Pancreas (tissue), 10 donors: ENCODE results near the gene KDM4C. TPM values are rescaled to one million over a fixed set of nuclear protein-coding genes. Genes with fewer than 3 reads are reported as not detected.

Source experiments
- ATAC-seq, 4 donors: fragments of 200-7000 bp; cut with Tn5 transposase; one replicate each; pipeline versions ENCODE4 v1.8.0 to v1.9.1; 2020; ENCODE audit warnings: mild to moderate bottlenecking in 4 of 4, moderate library complexity in 4 of 4
- DNase-seq, 6 donors: peaks; one replicate each; pipeline ENCODE4 v3.0.0-alpha.2; 2020
- FAIRE-seq: peaks from 2 replicates; lab custom pipeline; 2012; peaks lifted over from hg19 to GRCh38; lab: Jason Lieb, UNC
- H3K27ac ChIP-seq, 4 donors: fragments of 200-600 bp; sonication (generic); 1 replicate in 3 of 4; 2 replicates in 1 of 4; pipeline versions ENCODE4 v1.5.0 to v1.8.0; 2020
- H3K27me3 ChIP-seq, 4 donors: fragments of 200-600 bp; one replicate each; pipeline ENCODE4 v1.8.0; 2021
- H3K36me3 ChIP-seq, 3 donors: fragments of 200-600 bp; sonication (generic) in 1 of 3; one replicate each; pipeline versions ENCODE4 v1.5.0 to v1.8.0; 2020 to 2021
- H3K4me1 ChIP-seq, 3 donors: fragments of 200-600 bp; one replicate each; pipeline ENCODE4 v1.8.0; 2021
- H3K4me3 ChIP-seq, 4 donors: fragments of 200-600 bp; sonication (generic) in 2 of 4; one replicate each; pipeline versions ENCODE4 v1.5.0 to v1.8.0; 2020 to 2021
- H3K9me3 ChIP-seq, 4 donors: fragments of 200-600 bp; one replicate each; pipeline ENCODE4 v1.8.0; 2021
- WGBS, 2 donors: extraction: QIAGEN DNeasy Blood & Tissue Kit; methylation state at CpG; one replicate each; pipeline ENCODE4 v1.1.7; 2013; 5-methylcytosine and 5-hydroxymethylcytosine counted together
- intact Hi-C, 3 donors: fragments of 100-400 bp; cut with DNase I; formaldehyde crosslinking; loops; one replicate each; pipeline versions ENCODE4 v1.11.1 to v1.14.2; 2022
- polyA plus RNA-seq, 2 donors: library from polyadenylated mRNA; stranded (reverse); fragments of 200-250 nt; gene quantifications; one replicate each; pipeline ENCODE4 v1.2.3, GENCODE V29; 2013
- total RNA-seq, 6 donors: library from RNA; stranded (reverse); fragmentation: NEBNext Ultra II Directional in 4 of 6; extraction: Animal tissue kit (Norgen Biotek cat#: 25700) in 4 of 6; gene quantifications; one replicate each; pipeline versions ENCODE4 v1.2.1 to v1.2.4, GENCODE V29; 2021 to 2023
- TF ChIP-seq, protein P1 (sequence below), 4 donors: fragments of 200-600 bp; sonication (generic) in 3 of 4; IDR thresholded peaks; one replicate each; pipeline versions ENCODE4 v1.5.0 to v1.8.0; 2021; ENCODE audit warnings: antibody characterized with exemption in 4 of 4
- donor health status: healthy with polysubstance abuse.
- donor health status: DM: no; HTN: no; CAD: no; lungs with moderate emphysema.
- donor health status: DM: no; HTN: no; CAD: no.
- donor health status: control.
- donor health status: control.
- donor health status: Bipolar disorder and iron deficiency.
- donor health status: DM: yes; HTN: yes; CAD: no.
- donor health status: DM: no; HTN: no; CAD: no.
- donor health status: DM: no; HTN: no; CAD: no.
- donor health status: DM: yes; HTN: yes; CAD: no.

The KDM4C gene
- total and polyA plus RNA-seq, 8 donors: 10.5 to 30.8 (median 19.7) TPM

- no peaks in the 10 kb centered on the region for H3K9me3 ChIP-seq
- H3K4me1 ChIP-seq: no peaks in the 10 kb centered on the region
- WGBS, 2 donors: 71 to 73% methylated on average over 5 of the region's 5 CpGs
- no peak overlapping the region for H3K4me3 ChIP-seq
- FAIRE-seq (no peak), DNase-seq (no peak), ATAC-seq (peak in 1 of 4 donors; percentile 46)
- H3K27me3 ChIP-seq: no peaks in the 10 kb centered on the region
- no peaks in the 10 kb centered on the region for H3K36me3 ChIP-seq
- TF ChIP-seq, protein P1, sequence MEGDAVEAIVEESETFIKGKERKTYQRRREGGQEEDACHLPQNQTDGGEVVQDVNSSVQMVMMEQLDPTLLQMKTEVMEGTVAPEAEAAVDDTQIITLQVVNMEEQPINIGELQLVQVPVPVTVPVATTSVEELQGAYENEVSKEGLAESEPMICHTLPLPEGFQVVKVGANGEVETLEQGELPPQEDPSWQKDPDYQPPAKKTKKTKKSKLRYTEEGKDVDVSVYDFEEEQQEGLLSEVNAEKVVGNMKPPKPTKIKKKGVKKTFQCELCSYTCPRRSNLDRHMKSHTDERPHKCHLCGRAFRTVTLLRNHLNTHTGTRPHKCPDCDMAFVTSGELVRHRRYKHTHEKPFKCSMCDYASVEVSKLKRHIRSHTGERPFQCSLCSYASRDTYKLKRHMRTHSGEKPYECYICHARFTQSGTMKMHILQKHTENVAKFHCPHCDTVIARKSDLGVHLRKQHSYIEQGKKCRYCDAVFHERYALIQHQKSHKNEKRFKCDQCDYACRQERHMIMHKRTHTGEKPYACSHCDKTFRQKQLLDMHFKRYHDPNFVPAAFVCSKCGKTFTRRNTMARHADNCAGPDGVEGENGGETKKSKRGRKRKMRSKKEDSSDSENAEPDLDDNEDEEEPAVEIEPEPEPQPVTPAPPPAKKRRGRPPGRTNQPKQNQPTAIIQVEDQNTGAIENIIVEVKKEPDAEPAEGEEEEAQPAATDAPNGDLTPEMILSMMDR (IDR thresholded peaks at IDR 0.05): no peak
- intact Hi-C loops: no loop called here
- H3K27ac ChIP-seq: no peak overlapping the region
Measured at GRCh38 chr9:7033076-7034045, 275.6 kb downstream of the KDM4C start.

DNA sequence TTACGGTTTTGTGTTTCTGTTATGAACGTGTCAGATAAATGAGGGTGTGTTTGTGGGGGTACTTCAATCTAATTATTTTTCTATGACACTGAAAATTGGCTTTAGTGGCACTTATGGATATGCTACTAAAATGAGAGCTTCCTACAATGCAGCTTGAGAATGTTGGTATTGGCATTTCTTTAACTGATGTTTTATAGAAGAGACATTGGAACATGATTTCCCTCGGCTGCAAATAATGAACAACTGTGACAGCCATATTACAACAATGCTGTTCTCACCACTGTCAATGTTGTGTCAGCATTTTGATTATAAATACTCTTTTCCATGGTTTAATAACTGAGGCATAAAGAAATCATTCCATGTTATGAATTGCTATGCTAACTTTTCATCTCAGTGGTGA is 279.4 kb downstream of the KDM4C start:
- Histone ChIP-seq H3K27ac (no peak overlapping the region), H3K36me3 (no peaks in the 10 kb centered on the region), H3K9me3 (no peaks in the 10 kb centered on the region), H3K4me3 (no peak overlapping the region), H3K4me1 (no peaks in the 10 kb centered on the region), H3K27me3 (no peaks in the 10 kb centered on the region)
- TF ChIP-seq, protein P1 (IDR thresholded peaks at IDR 0.05): no peak
- FAIRE-seq: no peak
- 84 to 85% methylated on average over 3 of the region's 3 CpGs for WGBS, 2 donors
- intact Hi-C loops: no loop called here
- no peak for DNase-seq
- no peak for ATAC-seq

DNA sequence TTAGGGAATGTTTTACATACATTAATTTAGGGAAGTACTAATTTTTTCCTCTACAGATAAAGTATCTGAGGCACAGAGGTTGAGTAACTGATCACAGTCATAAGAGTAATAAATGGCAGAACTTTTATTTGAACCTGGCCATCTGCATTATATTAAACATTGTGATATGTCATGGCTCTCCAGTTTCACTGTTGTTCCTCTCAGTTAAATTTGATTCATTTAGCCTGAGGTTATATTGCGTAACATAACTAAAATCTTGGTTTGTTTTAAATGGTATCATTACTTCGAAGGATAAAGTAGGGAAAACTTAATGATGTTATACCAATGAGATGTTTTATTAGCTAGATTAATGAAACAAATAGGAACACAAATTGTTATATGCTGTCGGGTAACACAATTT is 284.4 kb downstream of the KDM4C start:
- TF ChIP-seq, protein P1 (IDR thresholded peaks at IDR 0.05): no peak
- 95 to 96% methylated on average over 3 of the region's 3 CpGs for WGBS, 2 donors

GRCh38 chr9:7045361-7045760 is 287.6 kb downstream of the KDM4C start:
- Histone ChIP-seq H3K4me1 (no peaks in the 10 kb centered on the region), H3K4me3 (no peak overlapping the region), H3K27me3 (no peaks in the 10 kb centered on the region), H3K36me3 (peaks cover 0 to 6% (median 0%) of the 10 kb centered on the region in 3 donors), H3K9me3 (no peaks in the 10 kb centered on the region), H3K27ac (no peak overlapping the region)
- 91 to 97% methylated on average over 1 of the region's 1 CpG for WGBS, 2 donors
- ATAC-seq (no peak), FAIRE-seq (no peak), DNase-seq (no peak)
- intact Hi-C loops: no loop called here
- TF ChIP-seq, protein P1 (IDR thresholded peaks at IDR 0.05): no peak

More for the DNA sequence above, 284.4 kb downstream of the KDM4C start:
- DNase-seq (no peak), FAIRE-seq (no peak), ATAC-seq (no peak)
- Histone ChIP-seq H3K4me3 (no peak overlapping the region), H3K27me3 (no peaks in the 10 kb centered on the region), H3K4me1 (no peaks in the 10 kb centered on the region), H3K9me3 (no peaks in the 10 kb centered on the region), H3K36me3 (no peaks in the 10 kb centered on the region), H3K27ac (no peak overlapping the region)
- intact Hi-C loops: no loop called here

DNA sequence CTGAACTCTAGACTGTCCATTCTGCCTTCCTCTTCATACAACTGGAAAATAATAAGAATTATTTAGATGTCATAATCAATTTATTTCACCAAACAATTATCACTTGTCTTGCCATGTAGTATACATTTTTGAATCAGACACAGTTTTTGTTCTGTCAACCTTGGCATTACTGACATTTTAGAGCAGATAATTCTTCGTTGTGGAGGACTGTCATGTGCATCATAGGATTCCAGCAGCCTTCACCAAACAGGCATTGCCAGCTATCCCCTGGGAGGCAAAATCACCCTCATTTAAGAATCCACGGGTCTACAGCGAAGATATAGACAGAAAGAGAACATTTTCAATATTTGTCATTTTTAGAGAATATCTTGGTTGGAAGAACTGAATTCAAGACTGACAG is 293.9 kb downstream of the KDM4C start:
- WGBS, 2 donors: 80 to 85% methylated on average over 3 of the region's 3 CpGs
- intact Hi-C loops: no loop called here
- no peaks in the 10 kb centered on the region for H3K9me3 ChIP-seq
- peaks cover 5% of the 10 kb centered on the region in 3 donors for H3K4me1 ChIP-seq
- no peak for FAIRE-seq
- TF ChIP-seq, protein P1 (IDR thresholded peaks at IDR 0.05): no peak
- no peak overlapping the region for H3K4me3 ChIP-seq
- ATAC-seq: no peak
- H3K27ac ChIP-seq: no peak overlapping the region
- DNase-seq: no peak
- H3K27me3 ChIP-seq: no peaks in the 10 kb centered on the region
- peaks cover 0 to 6% (median 0%) of the 10 kb centered on the region in 3 donors for H3K36me3 ChIP-seq
